HEK293 (cell line): ENCODE results near the gene GMPPB.

Source experiments
- CTCF ChIA-PET: fragments of 350-600 bp; formaldehyde crosslinking; extraction: SDS; loops from one replicate; lab custom pipeline; 2021; ENCODE audit warnings: antibody characterized with exemption; lab: Yijun Ruan, JAX
- POLR2A ChIA-PET: fragments of 300-600 bp; formaldehyde crosslinking; extraction: SDS; loops from one replicate; lab custom pipeline; 2020; ENCODE audit warnings: antibody characterized with exemption, inconsistent platforms; lab: Yijun Ruan, JAX
- H3K27ac ChIP-seq: fragments of 200-500 bp; sonication (Bioruptor generic); 2 replicates; pipeline ENCODE4 v1.5.1; 2014; ENCODE audit warnings: low read depth, low read length, control low read depth, inconsistent platforms; ENCODE audit errors: extremely low read depth
- H3K36me3 ChIP-seq, 2 experiments: fragments of 200-500 bp in 1 of 2; sonication (Bioruptor generic) in 1 of 2; 1 replicate in 1 of 2; 2 replicates in 1 of 2; pipeline ENCODE4 v1.5.1; 2014 to 2017; ENCODE audit warnings: inconsistent platforms in 2 of 2, low read length in 2 of 2; ENCODE audit not compliant: control insufficient read depth in 2 of 2, insufficient read depth in 1 of 2
- H3K4me1 ChIP-seq: fragments of 200-500 bp; sonication (Bioruptor generic); 2 replicates; pipeline ENCODE4 v1.5.1; 2014; ENCODE audit warnings: mild to moderate bottlenecking, low read length, inconsistent platforms; ENCODE audit not compliant: control insufficient read depth, insufficient read depth
- H3K4me3 ChIP-seq: 2 replicates; pipeline ENCODE4 v1.5.1; 2011; ENCODE audit warnings: low read depth, mild to moderate bottlenecking, control low read depth, low read length, moderate library complexity
- H3K9me3 ChIP-seq: fragments of 200-500 bp; sonication (Bioruptor generic); 2 replicates; pipeline ENCODE4 v1.5.1; 2014; ENCODE audit warnings: low read depth, low read length, inconsistent platforms; ENCODE audit not compliant: control insufficient read depth, insufficient read depth
- CTCF ChIP-seq: fragments of 450-650 bp; formaldehyde crosslinking; IDR thresholded peaks from 2 replicates; pipeline ENCODE4 v1.5.1; 2016; ENCODE audit warnings: missing biosample characterization, missing genetic modification characterization
- PRDM1 ChIP-seq: fragments of 450-650 bp; formaldehyde crosslinking; IDR thresholded peaks from 2 replicates; pipeline ENCODE4; 2016; ENCODE audit warnings: missing biosample characterization, missing genetic modification characterization
- RBAK ChIP-seq: fragments of 450-650 bp; formaldehyde crosslinking; IDR thresholded peaks from 2 replicates; pipeline ENCODE4 v1.5.1; 2016; ENCODE audit warnings: missing biosample characterization, missing genetic modification characterization
- ZBTB10 ChIP-seq: fragments of 450-650 bp; formaldehyde crosslinking; IDR thresholded peaks from 2 replicates; pipeline ENCODE4 v1.5.1; 2016; ENCODE audit warnings: missing biosample characterization, missing genetic modification characterization
- ZBTB17 ChIP-seq: fragments of 450-650 bp; formaldehyde crosslinking; IDR thresholded peaks from 2 replicates; pipeline ENCODE4 v1.5.1; 2016; ENCODE audit warnings: missing biosample characterization, missing genetic modification characterization
- ZBTB8A ChIP-seq: fragments of 450-650 bp; formaldehyde crosslinking; IDR thresholded peaks from 2 replicates; pipeline ENCODE4 v1.5.1; 2016; ENCODE audit warnings: missing biosample characterization, missing genetic modification characterization
- ZEB2 ChIP-seq: fragments of 450-650 bp; formaldehyde crosslinking; IDR thresholded peaks from 2 replicates; pipeline ENCODE4 v1.5.1; 2016; ENCODE audit warnings: missing biosample characterization, missing genetic modification characterization
- ZFP3 ChIP-seq: fragments of 450-650 bp; formaldehyde crosslinking; IDR thresholded peaks from 2 replicates; pipeline ENCODE4 v1.5.1; 2016; ENCODE audit warnings: low read depth, missing biosample characterization, missing genetic modification characterization
- ZNF121 ChIP-seq: fragments of 450-650 bp; formaldehyde crosslinking; IDR thresholded peaks from 2 replicates; pipeline ENCODE4 v1.5.1; 2016; ENCODE audit warnings: missing biosample characterization, missing genetic modification characterization
- ZNF221 ChIP-seq: fragments of 450-650 bp; formaldehyde crosslinking; IDR thresholded peaks from 2 replicates; pipeline ENCODE4 v1.5.1; 2017; ENCODE audit warnings: missing biosample characterization, missing genetic modification characterization, borderline replicate concordance
- ZNF274 ChIP-seq, 2 experiments: fragments of 200-500 bp in 1 of 2; fragments of 450-650 bp in 1 of 2; sonication (Bioruptor generic) in 1 of 2; formaldehyde crosslinking in 1 of 2; IDR thresholded peaks; 2 replicates each; pipeline versions ENCODE4 v1.5.1 to v1.6.1; 2014 to 2016; ENCODE audit warnings: borderline replicate concordance in 1 of 2, inconsistent platforms in 1 of 2, low read length in 1 of 2, missing biosample characterization in 1 of 2, missing genetic modification characterization in 1 of 2
- ZNF362 ChIP-seq: fragments of 450-650 bp; formaldehyde crosslinking; IDR thresholded peaks from 2 replicates; pipeline ENCODE4 v1.5.1; 2016; ENCODE audit warnings: missing biosample characterization, missing genetic modification characterization
- ZNF37A ChIP-seq: fragments of 450-650 bp; IDR thresholded peaks from 2 replicates; pipeline ENCODE4 v1.5.1; 2018; ENCODE audit warnings: missing biosample characterization, missing genetic modification characterization
- ZNF473 ChIP-seq: fragments of 450-650 bp; formaldehyde crosslinking; IDR thresholded peaks from 2 replicates; pipeline ENCODE4 v1.5.1; 2017; ENCODE audit warnings: missing biosample characterization, missing genetic modification characterization
- ZNF521 ChIP-seq: fragments of 450-650 bp; formaldehyde crosslinking; IDR thresholded peaks from 2 replicates; pipeline ENCODE4 v1.5.1; 2017; ENCODE audit warnings: missing biosample characterization, mild to moderate bottlenecking, missing genetic modification characterization
- ZNF580 ChIP-seq: fragments of 450-650 bp; formaldehyde crosslinking; IDR thresholded peaks from 2 replicates; pipeline ENCODE4 v1.5.1; 2016; ENCODE audit warnings: missing biosample characterization, missing genetic modification characterization
- ZNF585B ChIP-seq: fragments of 450-650 bp; formaldehyde crosslinking; IDR thresholded peaks from 2 replicates; pipeline ENCODE4 v1.5.1; 2016; ENCODE audit warnings: missing biosample characterization, missing genetic modification characterization
- ZNF623 ChIP-seq: fragments of 450-650 bp; formaldehyde crosslinking; IDR thresholded peaks from 2 replicates; pipeline ENCODE4 v1.5.1; 2016; ENCODE audit warnings: missing biosample characterization, missing genetic modification characterization
- ZNF629 ChIP-seq: fragments of 450-650 bp; formaldehyde crosslinking; IDR thresholded peaks from 2 replicates; pipeline ENCODE4 v1.5.1; 2017; ENCODE audit warnings: missing biosample characterization, missing genetic modification characterization

Gene GMPPB

GRCh38 chr3:49769286-49769915 is 45.6 kb upstream of the GMPPB start:
- ChIA-PET POLR2A (no interaction called here), CTCF (no interaction called here)
- no peak overlapping the region for H3K27ac ChIP-seq
- H3K36me3 ChIP-seq = peaks cover 0 to 9% of the 10 kb centered on the region in 2 experiments; a peak in 2 of 3 replicates
- H3K9me3 ChIP-seq = no peaks in the 10 kb centered on the region
- H3K4me1 ChIP-seq = no peaks in the 10 kb centered on the region
- no peak overlapping the region for H3K4me3 ChIP-seq
- no peak for TF ChIP-seq ZNF37A (tag by site-specific recombination)
- TF ChIP-seq ZFP3 (tag by site-specific recombination) = no peak
- TF ChIP-seq RBAK = no peak
- peak; percentile 61; the same call in 1 of the 2 replicates for TF ChIP-seq PRDM1

GRCh38 chr3:49763981-49764380 is 40.2 kb upstream of the GMPPB start:
- TF ChIP-seq ZNF121 (tag by site-specific recombination) (peak; percentile 44; the same call in 1 of the 2 replicates), ZBTB17 (tag by site-specific recombination) (no peak), ZNF274 (IDR thresholded peaks at IDR 0.05; ENCODE audit: low read length) (no peak), ZNF274 (tag by site-specific recombination; IDR thresholded peaks at IDR 0.05; ENCODE audit: borderline replicate concordance) (no peak), ZNF521 (tag by site-specific recombination) (no peak), ZNF221 (no peak)
- TF ChIP-seq, all 188 proteins: peak for 1
- no peaks in the 10 kb centered on the region for H3K4me1 ChIP-seq
- H3K36me3 ChIP-seq = peaks cover 0 to 3% of the 10 kb centered on the region in 2 experiments; a peak in 2 of 3 replicates
- H3K27ac ChIP-seq = no peak overlapping the region
- H3K9me3 ChIP-seq = no peaks in the 10 kb centered on the region
- CTCF ChIA-PET = no interaction called here
- POLR2A ChIA-PET = no interaction called here
- H3K4me3 ChIP-seq = no peak overlapping the region

GRCh38 chr3:49761661-49762060 is 37.9 kb upstream of the GMPPB start:
- ChIA-PET POLR2A (no interaction called here), CTCF (no interaction called here)
- Histone ChIP-seq H3K4me1 (no peaks in the 10 kb centered on the region), H3K27ac (no peak overlapping the region), H3K36me3 (peaks cover 0 to 3% of the 10 kb centered on the region in 2 experiments; a peak in 2 of 3 replicates), H3K9me3 (no peaks in the 10 kb centered on the region), H3K4me3 (no peak overlapping the region)
- TF ChIP-seq CTCF (tag by site-specific recombination) = no peak

- POLR2A ChIA-PET = no interaction called here
- no peak overlapping the region for H3K4me3 ChIP-seq
- H3K27ac ChIP-seq = no peak overlapping the region
- TF ChIP-seq ZNF629 (tag by site-specific recombination) = no peak
- no peak for TF ChIP-seq ZNF580 (tag by site-specific recombination)
- TF ChIP-seq ZNF221 = no peak
- TF ChIP-seq ZNF623 (tag by site-specific recombination) = no peak
- TF ChIP-seq ZBTB8A (tag by site-specific recombination) = no peak
- TF ChIP-seq ZNF362 (tag by site-specific recombination) = no peak
- TF ChIP-seq ZNF585B (tag by site-specific recombination) = no peak
- TF ChIP-seq ZNF473 (tag by site-specific recombination) = no peak
- no peak for TF ChIP-seq ZBTB10 (tag by site-specific recombination)
- no peak for TF ChIP-seq ZEB2 (tag by site-specific recombination)
- TF ChIP-seq, all 188 proteins: peak for 0
- CTCF ChIA-PET = no interaction called here
- no peaks in the 10 kb centered on the region for H3K9me3 ChIP-seq
- H3K36me3 ChIP-seq = no peaks in the 10 kb centered on the region; a peak in 1 of 3 replicates
- no peaks in the 10 kb centered on the region for H3K4me1 ChIP-seq
Measured at GRCh38 chr3:49759226-49759625, 35.5 kb upstream of the GMPPB start.
